Neural progenitor cell (in vitro differentiated cells): Measurements from ENCODE around the gene CACNA1C. TPM values are rescaled to one million over a fixed set of nuclear protein-coding genes. Genes with fewer than 3 reads are reported as not detected.

Experiments used
- DNase-seq: peaks from one replicate; pipeline ENCODE4 v3.0.0-alpha.2; 2016; ENCODE audit warnings: low spot score
- H2AFZ ChIP-seq: fragments of 200-600 bp; sonication (generic); replicated peaks from 2 replicates; pipeline ENCODE4 v1.6.1; 2016; ENCODE audit warnings: antibody characterized with exemption
- H3F3A ChIP-seq: fragments of 200-600 bp; sonication (generic); 2 replicates; pipeline ENCODE4 v1.6.1; 2016; ENCODE audit warnings: antibody characterized with exemption, low read depth
- H3K27ac ChIP-seq: fragments of 200-600 bp; sonication (generic); 2 replicates; pipeline ENCODE4 v1.5.1; 2016; ENCODE audit warnings: mild to moderate bottlenecking
- H3K27me3 ChIP-seq: fragments of 200-600 bp; sonication (generic); 2 replicates; pipeline ENCODE4 v1.6.1; 2016; ENCODE audit warnings: mild to moderate bottlenecking, moderate library complexity
- H3K36me3 ChIP-seq: fragments of 200-600 bp; sonication (generic); 2 replicates; pipeline ENCODE4 v1.5.1; 2016
- H3K4me1 ChIP-seq: fragments of 200-600 bp; sonication (generic); 2 replicates; pipeline ENCODE4 v1.6.1; 2016; ENCODE audit warnings: mixed run types
- H3K4me2 ChIP-seq: fragments of 200-600 bp; sonication (generic); 2 replicates; pipeline ENCODE4 v1.6.1; 2016
- H3K4me3 ChIP-seq: fragments of 200-600 bp; sonication (generic); 2 replicates; pipeline ENCODE4 v1.5.1; 2016
- H3K79me2 ChIP-seq: fragments of 200-600 bp; sonication (generic); 2 replicates; pipeline ENCODE4 v1.6.1; 2016; ENCODE audit warnings: low read depth
- H3K9ac ChIP-seq: fragments of 200-600 bp; sonication (generic); 2 replicates; pipeline ENCODE4 v1.6.1; 2016
- H3K9me3 ChIP-seq: fragments of 200-600 bp; sonication (generic); 2 replicates; pipeline ENCODE4 v1.5.1; 2016; ENCODE audit warnings: low read depth
- H4K20me1 ChIP-seq: fragments of 200-600 bp; sonication (generic); 2 replicates; pipeline ENCODE4 v1.6.1; 2016; ENCODE audit warnings: low read depth
- H3K27ac Mint-ChIP-seq: 3 replicates; pipeline ENCODE4 v1.8.0; 2021; ENCODE audit warnings: mixed read lengths
- H3K27me3 Mint-ChIP-seq: 2 replicates; pipeline ENCODE4 v1.8.0; 2022; ENCODE audit warnings: low read depth, mild to moderate bottlenecking, inconsistent platforms, moderate library complexity, mixed read lengths; ENCODE audit not compliant: insufficient read depth
- H3K36me3 Mint-ChIP-seq: 3 replicates; pipeline ENCODE4 v1.8.0; 2021; ENCODE audit warnings: mixed read lengths
- H3K4me1 Mint-ChIP-seq: 3 replicates; pipeline ENCODE4 v1.8.0; 2021; ENCODE audit warnings: mixed read lengths
- H3K4me3 Mint-ChIP-seq: 3 replicates; pipeline ENCODE4 v1.8.0; 2021; ENCODE audit warnings: mild to moderate bottlenecking, moderate library complexity, mixed read lengths
- H3K9me3 Mint-ChIP-seq: 3 replicates; pipeline ENCODE4 v1.8.0; 2020; ENCODE audit warnings: mixed read lengths
- EZH2 ChIP-seq: fragments of 200-600 bp; sonication (generic); IDR thresholded peaks from 2 replicates; pipeline ENCODE4 v1.6.1; 2017; ENCODE audit warnings: antibody characterized with exemption, mild to moderate bottlenecking, moderate library complexity
- EZH2phosphoT487 ChIP-seq: fragments of 200-600 bp; sonication (generic); IDR thresholded peaks from 2 replicates; pipeline ENCODE4 v1.6.1; 2017; ENCODE audit warnings: antibody characterized with exemption
- total RNA-seq: library from RNA; depleted of rRNA; stranded (reverse); fragments of >200 nt; gene quantifications from 2 replicates; pipeline ENCODE4 v1.2.3, GENCODE V29; 2015; ENCODE audit warnings: low replicate concordance
- TF ChIP-seq, protein P1 (sequence below): fragments of 200-600 bp; sonication (generic); IDR thresholded peaks from 2 replicates; pipeline ENCODE4 v1.5.1; 2017; ENCODE audit warnings: antibody characterized with exemption, mild to moderate bottlenecking

CACNA1C gene
- total RNA-seq, 1 donor from 2014 or later = 2.7 TPM

DNA sequence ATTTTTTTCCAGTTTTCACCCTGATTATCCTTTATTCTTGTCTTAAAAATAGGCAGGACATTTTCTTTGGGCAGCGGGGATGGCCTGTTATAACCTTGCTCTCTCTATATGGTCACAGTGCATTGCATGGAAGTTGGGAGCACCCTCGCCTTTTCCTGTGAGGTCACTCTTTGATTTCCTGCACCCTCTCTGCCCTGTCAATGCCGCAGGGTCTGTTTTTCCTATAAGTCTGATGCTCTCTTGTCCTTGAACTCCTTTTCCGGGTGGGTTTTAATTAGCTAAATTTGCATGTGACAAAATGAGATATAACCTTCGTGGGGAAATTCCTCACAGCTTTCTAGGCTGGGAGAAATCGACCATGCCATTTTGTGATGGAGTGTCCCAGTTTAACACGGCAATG, 194.3 kb downstream of the CACNA1C start:
- H3K79me2 ChIP-seq = no peaks in the 10 kb centered on the region
- no peak for DNase-seq
- H3F3A ChIP-seq = peaks cover 28% of the 10 kb centered on the region
- H3K4me1 ChIP-seq = peaks cover 41% of the 10 kb centered on the region
- Mint-ChIP-seq H3K27me3 (peaks cover 12% of the 10 kb centered on the region), H3K27ac (peak overlapping the region; percentile 4), H3K36me3 (no peaks in the 10 kb centered on the region), H3K4me3 (no peak overlapping the region), H3K4me1 (peaks cover 51% of the 10 kb centered on the region), H3K9me3 (no peaks in the 10 kb centered on the region)
- no peaks in the 10 kb centered on the region for H3K36me3 ChIP-seq
- H3K27me3 ChIP-seq = no peaks in the 10 kb centered on the region
- no peak overlapping the region for H3K9ac ChIP-seq
- no peak overlapping the region for H2AFZ ChIP-seq
- H3K27ac ChIP-seq = no peak overlapping the region
- TF ChIP-seq, protein P1, sequence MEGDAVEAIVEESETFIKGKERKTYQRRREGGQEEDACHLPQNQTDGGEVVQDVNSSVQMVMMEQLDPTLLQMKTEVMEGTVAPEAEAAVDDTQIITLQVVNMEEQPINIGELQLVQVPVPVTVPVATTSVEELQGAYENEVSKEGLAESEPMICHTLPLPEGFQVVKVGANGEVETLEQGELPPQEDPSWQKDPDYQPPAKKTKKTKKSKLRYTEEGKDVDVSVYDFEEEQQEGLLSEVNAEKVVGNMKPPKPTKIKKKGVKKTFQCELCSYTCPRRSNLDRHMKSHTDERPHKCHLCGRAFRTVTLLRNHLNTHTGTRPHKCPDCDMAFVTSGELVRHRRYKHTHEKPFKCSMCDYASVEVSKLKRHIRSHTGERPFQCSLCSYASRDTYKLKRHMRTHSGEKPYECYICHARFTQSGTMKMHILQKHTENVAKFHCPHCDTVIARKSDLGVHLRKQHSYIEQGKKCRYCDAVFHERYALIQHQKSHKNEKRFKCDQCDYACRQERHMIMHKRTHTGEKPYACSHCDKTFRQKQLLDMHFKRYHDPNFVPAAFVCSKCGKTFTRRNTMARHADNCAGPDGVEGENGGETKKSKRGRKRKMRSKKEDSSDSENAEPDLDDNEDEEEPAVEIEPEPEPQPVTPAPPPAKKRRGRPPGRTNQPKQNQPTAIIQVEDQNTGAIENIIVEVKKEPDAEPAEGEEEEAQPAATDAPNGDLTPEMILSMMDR = no peak
- TF ChIP-seq EZH2 = no peak
- TF ChIP-seq EZH2phosphoT487 = no peak
- no peak overlapping the region for H3K4me3 ChIP-seq
- no peaks in the 10 kb centered on the region for H4K20me1 ChIP-seq
- H3K9me3 ChIP-seq = no peaks in the 10 kb centered on the region
- H3K4me2 ChIP-seq = no peak overlapping the region

DNA sequence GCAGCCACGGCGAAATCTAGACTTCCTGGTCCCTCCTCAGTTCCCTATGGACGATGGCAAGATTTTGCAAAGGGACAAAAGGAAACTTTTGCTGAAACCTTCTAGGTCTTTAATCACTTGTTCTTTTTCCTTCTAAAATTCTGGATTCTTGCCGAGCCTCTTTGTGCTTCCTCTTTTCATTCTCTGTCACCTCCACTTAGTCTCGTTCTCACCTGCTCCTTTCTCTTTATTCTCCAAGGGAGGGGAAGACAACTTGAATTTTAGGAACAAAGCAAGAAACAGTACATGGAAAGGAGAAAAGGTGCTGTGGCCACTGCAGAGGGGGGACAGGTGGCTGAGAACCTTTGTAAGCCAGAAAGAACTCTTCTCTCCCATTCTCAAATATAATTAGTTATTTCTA, 194.8 kb downstream of the CACNA1C start:
- H3K9me3 ChIP-seq = no peaks in the 10 kb centered on the region
- H3F3A ChIP-seq = peaks cover 28% of the 10 kb centered on the region
- TF ChIP-seq EZH2 (no peak), EZH2phosphoT487 (no peak)
- TF ChIP-seq, protein P1 = no peak
- no peak overlapping the region for H3K4me2 ChIP-seq
- no peak overlapping the region for H3K4me3 Mint-ChIP-seq
- no peaks in the 10 kb centered on the region for H3K36me3 ChIP-seq
- peaks cover 52% of the 10 kb centered on the region for H3K4me1 Mint-ChIP-seq
- H3K27me3 ChIP-seq = no peaks in the 10 kb centered on the region
- H2AFZ ChIP-seq = no peak overlapping the region
- H4K20me1 ChIP-seq = no peaks in the 10 kb centered on the region
- no peaks in the 10 kb centered on the region for H3K36me3 Mint-ChIP-seq
- H3K4me1 ChIP-seq = peaks cover 38% of the 10 kb centered on the region
- no peak overlapping the region for H3K27ac Mint-ChIP-seq
- H3K27ac ChIP-seq = no peak overlapping the region
- no peak overlapping the region for H3K4me3 ChIP-seq
- no peaks in the 10 kb centered on the region for H3K9me3 Mint-ChIP-seq
- H3K27me3 Mint-ChIP-seq = peaks cover 12% of the 10 kb centered on the region
- no peak overlapping the region for H3K9ac ChIP-seq
- H3K79me2 ChIP-seq = no peaks in the 10 kb centered on the region
- DNase-seq = no peak

DNA sequence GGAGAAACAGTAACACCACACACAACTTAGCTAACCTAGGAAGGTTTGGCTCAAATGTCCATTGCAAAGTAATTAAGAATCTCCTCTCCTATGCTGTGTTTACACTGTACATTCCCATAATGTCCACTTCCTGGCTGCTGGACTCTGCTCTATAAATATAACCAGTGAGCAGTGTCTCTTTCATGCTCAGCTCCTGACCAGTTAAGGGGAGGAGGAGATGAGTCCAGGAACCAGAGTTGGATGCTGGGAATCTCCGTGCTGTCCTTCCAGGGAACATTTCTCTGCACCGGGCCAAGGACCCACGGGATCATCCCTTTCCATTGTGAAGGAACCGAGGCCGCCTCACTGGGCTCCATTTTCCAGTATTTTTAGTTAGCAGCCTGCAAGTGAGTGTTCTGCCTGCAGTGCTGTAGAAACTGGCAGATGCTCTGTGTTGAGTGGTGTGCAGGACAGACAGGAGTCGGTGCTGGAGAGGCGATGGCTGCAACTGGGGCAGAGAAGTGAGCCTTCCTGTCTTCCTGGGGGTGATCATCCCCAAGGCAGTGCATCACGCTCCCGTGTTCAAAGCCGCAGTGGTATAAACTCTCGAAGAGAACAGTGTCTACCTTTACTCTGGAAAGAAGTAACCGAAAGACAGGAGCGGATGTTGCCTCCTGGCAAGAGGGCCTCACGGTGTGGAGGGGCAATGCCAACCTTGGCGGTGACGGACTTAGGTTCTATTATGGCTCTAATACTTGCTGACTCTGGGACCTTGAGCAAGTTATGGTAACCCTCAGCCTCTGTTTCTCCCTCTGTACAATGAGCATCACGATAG, 195.5 kb downstream of the CACNA1C start:
- TF ChIP-seq, protein P1 = no peak
- TF ChIP-seq EZH2phosphoT487 (no peak), EZH2 (no peak)
- no peaks in the 10 kb centered on the region for H3K79me2 ChIP-seq
- H3K4me1 ChIP-seq = peaks cover 37% of the 10 kb centered on the region
- H3K4me2 ChIP-seq = no peak overlapping the region
- H3K9me3 Mint-ChIP-seq = no peaks in the 10 kb centered on the region
- peak overlapping the region; percentile 9 for H3K27ac Mint-ChIP-seq
- H3K27me3 ChIP-seq = no peaks in the 10 kb centered on the region
- no peaks in the 10 kb centered on the region for H3K36me3 Mint-ChIP-seq
- H2AFZ ChIP-seq = no peak overlapping the region
- no peaks in the 10 kb centered on the region for H4K20me1 ChIP-seq
- H3K4me3 ChIP-seq = no peak overlapping the region
- H3K9ac ChIP-seq = no peak overlapping the region
- peaks cover 47% of the 10 kb centered on the region for H3K4me1 Mint-ChIP-seq
- no peaks in the 10 kb centered on the region for H3K36me3 ChIP-seq
- H3K27me3 Mint-ChIP-seq = peaks cover 9% of the 10 kb centered on the region
- peaks cover 25% of the 10 kb centered on the region for H3F3A ChIP-seq
- DNase-seq = no peak
- H3K4me3 Mint-ChIP-seq = no peak overlapping the region
- H3K27ac ChIP-seq = no peak overlapping the region
- H3K9me3 ChIP-seq = no peaks in the 10 kb centered on the region
